WTC11 (cell line): Measurements from ENCODE around the gene ATP13A4. TPM values are rescaled to one million over a fixed set of nuclear protein-coding genes. Genes with fewer than 3 reads are reported as not detected.

ENCODE experiments used
- ATAC-seq: fragments of 200-7000 bp; cut with Tn5 transposase; 2 replicates; pipeline ENCODE4 v1.10.0; 2021; ENCODE audit warnings: mild to moderate bottlenecking, moderate library complexity
- CTCF ChIA-PET: fragments of 300-600 bp; sonication (Branson Sonifier 250); formaldehyde crosslinking; loops from one replicate; lab custom pipeline; 2021; ENCODE audit warnings: antibody characterized with exemption; lab: Charles Lee
- POLR2A ChIA-PET: fragments of 350-600 bp; sonication (Branson Sonifier 250); formaldehyde crosslinking; loops from one replicate; lab custom pipeline; 2021; ENCODE audit warnings: antibody characterized with exemption; lab: Charles Lee
- DNase-seq: peaks from one replicate; pipeline ENCODE4 v3.0.0; 2021; ENCODE audit warnings: low spot score
- H3K27ac Mint-ChIP-seq: 2 replicates; pipeline ENCODE4 v1.8.0; 2021; ENCODE audit warnings: mixed read lengths
- H3K27me3 Mint-ChIP-seq: 2 replicates; pipeline ENCODE4 v1.8.0; 2021; ENCODE audit warnings: low read depth, mild to moderate bottlenecking, moderate library complexity, mixed read lengths
- H3K36me3 Mint-ChIP-seq: 2 replicates; pipeline ENCODE4 v1.8.0; 2021; ENCODE audit warnings: mixed read lengths
- H3K4me1 Mint-ChIP-seq: 2 replicates; pipeline ENCODE4 v1.8.0; 2022; ENCODE audit warnings: mixed read lengths
- H3K4me3 Mint-ChIP-seq: 2 replicates; pipeline ENCODE4 v1.8.0; 2021; ENCODE audit warnings: mild to moderate bottlenecking, moderate library complexity, mixed read lengths
- H3K9me3 Mint-ChIP-seq: 2 replicates; pipeline ENCODE4 v1.8.0; 2021; ENCODE audit warnings: mixed read lengths
- ELF4 ChIP-seq: sonication (generic); formaldehyde crosslinking; IDR thresholded peaks from 2 replicates; pipeline ENCODE4 v1.8.1; 2022; ENCODE audit warnings: low read depth, mild to moderate bottlenecking, moderate library complexity, missing genetic modification reagents
- FOXP1 ChIP-seq: sonication (generic); formaldehyde crosslinking; IDR thresholded peaks from 2 replicates; pipeline ENCODE4 v1.8.0; 2022; ENCODE audit warnings: missing genetic modification reagents, mild to moderate bottlenecking, moderate library complexity, borderline replicate concordance
- OVOL2 ChIP-seq: fragments of 250-450 bp; sonication (Bioruptor Pico); IDR thresholded peaks from 2 replicates; pipeline ENCODE4 v1.9.0; 2021; ENCODE audit warnings: mild to moderate bottlenecking, borderline replicate concordance
- ZNF219 ChIP-seq: sonication (generic); formaldehyde crosslinking; IDR thresholded peaks from 2 replicates; pipeline ENCODE4 v1.8.0; 2023; ENCODE audit warnings: missing genetic modification reagents, mild to moderate bottlenecking, borderline replicate concordance
- total RNA-seq: library from RNA; stranded (reverse); gene quantifications from 3 replicates; pipeline ENCODE4 v1.2.3, GENCODE V29; 2021
- TF ChIP-seq, protein P1 (sequence below): sonication (generic); formaldehyde crosslinking; IDR thresholded peaks from 2 replicates; pipeline ENCODE4 v1.8.1; 2023; ENCODE audit warnings: mild to moderate bottlenecking, missing genetic modification reagents, borderline replicate concordance
- TF ChIP-seq, protein P2 (sequence below): sonication (generic); formaldehyde crosslinking; IDR thresholded peaks from 2 replicates; pipeline ENCODE4 v1.8.1; 2022; ENCODE audit warnings: mild to moderate bottlenecking, missing genetic modification reagents, moderate library complexity, borderline replicate concordance
- TF ChIP-seq, protein P3 (sequence below): fragments of 250-450 bp; sonication (Bioruptor Pico); conservative IDR thresholded peaks from 2 replicates; pipeline ENCODE4 v1.9.0; 2021; ENCODE audit warnings: mild to moderate bottlenecking
- TF ChIP-seq, protein P4 (sequence below): fragments of 250-450 bp; sonication (Bioruptor Pico); IDR thresholded peaks from 2 replicates; pipeline ENCODE4 v1.9.0; 2021; ENCODE audit warnings: moderate library complexity, mild to moderate bottlenecking, inconsistent platforms, borderline replicate concordance
- TF ChIP-seq, protein P5 (sequence below): sonication (generic); formaldehyde crosslinking; IDR thresholded peaks from 2 replicates; pipeline ENCODE4 v1.8.1; 2022; ENCODE audit warnings: mild to moderate bottlenecking, moderate library complexity, missing genetic modification reagents
- TF ChIP-seq, protein P6 (sequence below): sonication (generic); formaldehyde crosslinking; IDR thresholded peaks from 2 replicates; pipeline ENCODE4 v1.8.0; 2022; ENCODE audit warnings: missing genetic modification reagents
- TF ChIP-seq, protein P7 (sequence below): sonication (generic); formaldehyde crosslinking; IDR thresholded peaks from 2 replicates; pipeline ENCODE4 v1.8.1; 2023; ENCODE audit warnings: mild to moderate bottlenecking, missing genetic modification reagents, moderate library complexity
- TF ChIP-seq, protein P8 (sequence below): fragments of 200-600 bp; IDR thresholded peaks from 2 replicates; pipeline ENCODE4 v1.8.0; 2022; ENCODE audit warnings: antibody characterized with exemption

Gene ATP13A4
- total RNA-seq, 1 experiment from 2014 or later: 0.20 TPM

DNA sequence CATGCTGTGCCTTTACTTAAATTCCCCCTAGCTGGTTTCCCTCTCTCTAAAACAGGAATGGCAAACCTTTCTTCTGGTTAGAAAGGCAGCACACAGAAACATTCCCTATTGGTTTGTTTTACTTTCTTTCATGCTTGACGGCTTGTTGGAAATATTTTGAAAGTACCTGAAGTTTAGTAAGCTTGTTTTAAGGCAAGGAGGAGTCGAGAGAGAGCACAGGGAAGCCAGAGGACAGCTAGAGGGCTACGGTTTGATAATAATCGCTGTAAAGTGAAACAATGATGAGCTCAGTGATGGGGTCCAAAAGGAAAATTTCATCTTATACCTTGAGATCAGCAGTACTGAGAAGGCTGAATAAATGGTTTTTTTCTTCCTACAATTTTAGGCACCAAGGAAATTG is 64.1 kb downstream of the ATP13A4 start (continued):
- TF ChIP-seq, protein P1, sequence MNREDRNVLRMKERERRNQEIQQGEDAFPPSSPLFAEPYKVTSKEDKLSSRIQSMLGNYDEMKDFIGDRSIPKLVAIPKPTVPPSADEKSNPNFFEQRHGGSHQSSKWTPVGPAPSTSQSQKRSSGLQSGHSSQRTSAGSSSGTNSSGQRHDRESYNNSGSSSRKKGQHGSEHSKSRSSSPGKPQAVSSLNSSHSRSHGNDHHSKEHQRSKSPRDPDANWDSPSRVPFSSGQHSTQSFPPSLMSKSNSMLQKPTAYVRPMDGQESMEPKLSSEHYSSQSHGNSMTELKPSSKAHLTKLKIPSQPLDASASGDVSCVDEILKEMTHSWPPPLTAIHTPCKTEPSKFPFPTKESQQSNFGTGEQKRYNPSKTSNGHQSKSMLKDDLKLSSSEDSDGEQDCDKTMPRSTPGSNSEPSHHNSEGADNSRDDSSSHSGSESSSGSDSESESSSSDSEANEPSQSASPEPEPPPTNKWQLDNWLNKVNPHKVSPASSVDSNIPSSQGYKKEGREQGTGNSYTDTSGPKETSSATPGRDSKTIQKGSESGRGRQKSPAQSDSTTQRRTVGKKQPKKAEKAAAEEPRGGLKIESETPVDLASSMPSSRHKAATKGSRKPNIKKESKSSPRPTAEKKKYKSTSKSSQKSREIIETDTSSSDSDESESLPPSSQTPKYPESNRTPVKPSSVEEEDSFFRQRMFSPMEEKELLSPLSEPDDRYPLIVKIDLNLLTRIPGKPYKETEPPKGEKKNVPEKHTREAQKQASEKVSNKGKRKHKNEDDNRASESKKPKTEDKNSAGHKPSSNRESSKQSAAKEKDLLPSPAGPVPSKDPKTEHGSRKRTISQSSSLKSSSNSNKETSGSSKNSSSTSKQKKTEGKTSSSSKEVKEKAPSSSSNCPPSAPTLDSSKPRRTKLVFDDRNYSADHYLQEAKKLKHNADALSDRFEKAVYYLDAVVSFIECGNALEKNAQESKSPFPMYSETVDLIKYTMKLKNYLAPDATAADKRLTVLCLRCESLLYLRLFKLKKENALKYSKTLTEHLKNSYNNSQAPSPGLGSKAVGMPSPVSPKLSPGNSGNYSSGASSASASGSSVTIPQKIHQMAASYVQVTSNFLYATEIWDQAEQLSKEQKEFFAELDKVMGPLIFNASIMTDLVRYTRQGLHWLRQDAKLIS (CRISPR knock-in tag): no peak
- TF ChIP-seq, protein P2, sequence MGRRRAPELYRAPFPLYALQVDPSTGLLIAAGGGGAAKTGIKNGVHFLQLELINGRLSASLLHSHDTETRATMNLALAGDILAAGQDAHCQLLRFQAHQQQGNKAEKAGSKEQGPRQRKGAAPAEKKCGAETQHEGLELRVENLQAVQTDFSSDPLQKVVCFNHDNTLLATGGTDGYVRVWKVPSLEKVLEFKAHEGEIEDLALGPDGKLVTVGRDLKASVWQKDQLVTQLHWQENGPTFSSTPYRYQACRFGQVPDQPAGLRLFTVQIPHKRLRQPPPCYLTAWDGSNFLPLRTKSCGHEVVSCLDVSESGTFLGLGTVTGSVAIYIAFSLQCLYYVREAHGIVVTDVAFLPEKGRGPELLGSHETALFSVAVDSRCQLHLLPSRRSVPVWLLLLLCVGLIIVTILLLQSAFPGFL (CRISPR knock-in tag): no peak
- TF ChIP-seq OVOL2 (CRISPR knock-in tag): no peak
- TF ChIP-seq, all 79 proteins: peak for 0

DNA sequence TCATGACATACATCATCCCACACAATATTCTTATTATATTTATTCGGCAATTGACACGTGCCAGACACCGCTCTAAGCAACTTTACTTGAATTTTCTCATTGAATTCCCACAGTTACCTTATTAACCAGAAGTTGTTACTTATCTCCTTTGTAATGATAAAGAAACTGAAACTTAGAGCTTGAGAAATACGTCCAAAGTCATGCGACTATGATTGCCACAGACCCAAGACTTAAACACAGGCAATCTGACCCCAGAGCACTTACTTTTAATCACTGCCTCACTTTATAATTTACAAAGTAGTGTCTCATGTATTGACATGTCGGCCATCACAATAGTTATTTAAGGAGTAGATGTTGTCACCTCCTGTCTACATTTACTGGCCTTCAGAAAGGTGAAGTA is 64.7 kb downstream of the ATP13A4 start:
- Mint-ChIP-seq H3K4me1 (no peaks in the 10 kb centered on the region), H3K27me3 (no peaks in the 10 kb centered on the region), H3K27ac (no peak overlapping the region), H3K9me3 (no peaks in the 10 kb centered on the region), H3K36me3 (no peaks in the 10 kb centered on the region), H3K4me3 (no peak overlapping the region)
- ChIA-PET POLR2A (no interaction called here), CTCF (no interaction called here)
- ATAC-seq (no peak), DNase-seq (no peak)
- TF ChIP-seq ELF4 (CRISPR knock-in tag): no peak
- TF ChIP-seq, protein P3, sequence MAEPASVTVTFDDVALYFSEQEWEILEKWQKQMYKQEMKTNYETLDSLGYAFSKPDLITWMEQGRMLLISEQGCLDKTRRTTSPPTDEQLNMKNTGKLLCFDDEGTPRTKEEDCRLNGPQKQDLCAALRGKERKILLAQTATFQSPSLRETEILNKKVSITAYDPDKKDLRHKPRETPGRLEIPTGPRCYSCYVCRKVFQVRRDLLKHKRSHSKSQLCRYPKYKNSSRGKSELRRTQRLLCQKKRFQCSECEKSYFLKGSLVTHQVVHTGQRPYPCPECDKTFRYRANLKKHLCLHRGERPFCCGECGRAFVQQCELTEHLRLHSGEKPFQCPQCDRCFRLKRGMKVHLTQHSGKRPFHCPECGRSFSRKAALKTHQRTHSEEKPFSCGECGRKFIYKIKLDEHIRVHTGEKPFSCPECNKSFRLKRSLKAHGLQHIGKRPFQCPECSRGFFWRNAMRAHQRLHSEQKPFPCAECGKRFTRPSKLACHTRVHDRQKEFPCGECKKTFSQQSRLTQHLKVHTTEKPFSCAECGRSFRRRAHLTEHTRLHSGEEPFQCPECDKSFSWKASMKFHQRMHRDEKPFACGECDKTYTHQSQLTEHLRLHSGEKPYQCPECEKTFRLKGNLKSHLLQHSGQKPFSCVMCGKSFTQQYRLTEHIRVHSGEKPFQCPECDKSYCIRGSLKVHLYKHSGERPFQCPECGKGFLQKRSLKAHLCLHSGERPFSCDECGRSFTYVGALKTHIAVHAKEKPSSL (CRISPR knock-in tag): no peak
- TF ChIP-seq, protein P4, sequence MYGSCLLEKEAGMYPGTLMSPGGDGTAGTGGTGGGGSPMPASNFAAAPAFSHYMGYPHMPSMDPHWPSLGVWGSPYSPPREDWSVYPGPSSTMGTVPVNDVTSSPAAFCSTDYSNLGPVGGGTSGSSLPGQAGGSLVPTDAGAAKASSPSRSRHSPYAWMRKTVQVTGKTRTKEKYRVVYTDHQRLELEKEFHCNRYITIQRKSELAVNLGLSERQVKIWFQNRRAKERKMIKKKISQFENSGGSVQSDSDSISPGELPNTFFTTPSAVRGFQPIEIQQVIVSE: no peak
- TF ChIP-seq FOXP1: no peak
- TF ChIP-seq, protein P5, sequence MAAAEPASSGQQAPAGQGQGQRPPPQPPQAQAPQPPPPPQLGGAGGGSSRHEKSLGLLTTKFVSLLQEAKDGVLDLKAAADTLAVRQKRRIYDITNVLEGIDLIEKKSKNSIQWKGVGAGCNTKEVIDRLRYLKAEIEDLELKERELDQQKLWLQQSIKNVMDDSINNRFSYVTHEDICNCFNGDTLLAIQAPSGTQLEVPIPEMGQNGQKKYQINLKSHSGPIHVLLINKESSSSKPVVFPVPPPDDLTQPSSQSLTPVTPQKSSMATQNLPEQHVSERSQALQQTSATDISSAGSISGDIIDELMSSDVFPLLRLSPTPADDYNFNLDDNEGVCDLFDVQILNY (CRISPR knock-in tag): no peak
- TF ChIP-seq, protein P6, sequence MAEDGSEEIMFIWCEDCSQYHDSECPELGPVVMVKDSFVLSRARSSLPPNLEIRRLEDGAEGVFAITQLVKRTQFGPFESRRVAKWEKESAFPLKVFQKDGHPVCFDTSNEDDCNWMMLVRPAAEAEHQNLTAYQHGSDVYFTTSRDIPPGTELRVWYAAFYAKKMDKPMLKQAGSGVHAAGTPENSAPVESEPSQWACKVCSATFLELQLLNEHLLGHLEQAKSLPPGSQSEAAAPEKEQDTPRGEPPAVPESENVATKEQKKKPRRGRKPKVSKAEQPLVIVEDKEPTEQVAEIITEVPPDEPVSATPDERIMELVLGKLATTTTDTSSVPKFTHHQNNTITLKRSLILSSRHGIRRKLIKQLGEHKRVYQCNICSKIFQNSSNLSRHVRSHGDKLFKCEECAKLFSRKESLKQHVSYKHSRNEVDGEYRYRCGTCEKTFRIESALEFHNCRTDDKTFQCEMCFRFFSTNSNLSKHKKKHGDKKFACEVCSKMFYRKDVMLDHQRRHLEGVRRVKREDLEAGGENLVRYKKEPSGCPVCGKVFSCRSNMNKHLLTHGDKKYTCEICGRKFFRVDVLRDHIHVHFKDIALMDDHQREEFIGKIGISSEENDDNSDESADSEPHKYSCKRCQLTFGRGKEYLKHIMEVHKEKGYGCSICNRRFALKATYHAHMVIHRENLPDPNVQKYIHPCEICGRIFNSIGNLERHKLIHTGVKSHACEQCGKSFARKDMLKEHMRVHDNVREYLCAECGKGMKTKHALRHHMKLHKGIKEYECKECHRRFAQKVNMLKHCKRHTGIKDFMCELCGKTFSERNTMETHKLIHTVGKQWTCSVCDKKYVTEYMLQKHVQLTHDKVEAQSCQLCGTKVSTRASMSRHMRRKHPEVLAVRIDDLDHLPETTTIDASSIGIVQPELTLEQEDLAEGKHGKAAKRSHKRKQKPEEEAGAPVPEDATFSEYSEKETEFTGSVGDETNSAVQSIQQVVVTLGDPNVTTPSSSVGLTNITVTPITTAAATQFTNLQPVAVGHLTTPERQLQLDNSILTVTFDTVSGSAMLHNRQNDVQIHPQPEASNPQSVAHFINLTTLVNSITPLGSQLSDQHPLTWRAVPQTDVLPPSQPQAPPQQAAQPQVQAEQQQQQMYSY (CRISPR knock-in tag): no peak

DNA sequence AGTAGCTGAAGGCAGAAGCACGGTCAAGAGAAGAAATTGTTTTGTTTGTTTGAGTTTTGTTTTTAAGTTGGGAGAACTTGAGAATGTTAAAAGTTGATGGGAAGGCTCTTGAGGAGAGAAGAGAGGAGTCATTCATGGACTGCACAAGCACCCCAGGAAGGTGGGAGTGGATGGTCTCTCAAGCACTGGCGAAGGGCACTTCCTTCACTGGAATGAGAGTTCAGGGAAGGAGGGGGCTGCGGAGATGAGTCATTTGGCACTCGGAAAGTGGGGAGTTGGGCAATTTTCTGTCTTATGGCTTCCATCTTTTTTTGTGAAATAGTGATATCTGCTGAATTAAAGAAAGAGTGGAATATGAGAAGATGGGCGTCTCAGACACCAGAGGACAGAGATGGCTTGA is 66.0 kb downstream of the ATP13A4 start:
- Mint-ChIP-seq H3K9me3 (no peaks in the 10 kb centered on the region), H3K4me1 (no peaks in the 10 kb centered on the region), H3K36me3 (no peaks in the 10 kb centered on the region), H3K27me3 (no peaks in the 10 kb centered on the region), H3K27ac (no peak overlapping the region), H3K4me3 (no peak overlapping the region)
- DNase-seq: no peak
- ChIA-PET CTCF (no interaction called here), POLR2A (no interaction called here)
- no peak for ATAC-seq
- TF ChIP-seq ZNF219: no peak
- TF ChIP-seq OVOL2 (CRISPR knock-in tag): no peak
- TF ChIP-seq, protein P3 (CRISPR knock-in tag): no peak
- TF ChIP-seq, protein P7, sequence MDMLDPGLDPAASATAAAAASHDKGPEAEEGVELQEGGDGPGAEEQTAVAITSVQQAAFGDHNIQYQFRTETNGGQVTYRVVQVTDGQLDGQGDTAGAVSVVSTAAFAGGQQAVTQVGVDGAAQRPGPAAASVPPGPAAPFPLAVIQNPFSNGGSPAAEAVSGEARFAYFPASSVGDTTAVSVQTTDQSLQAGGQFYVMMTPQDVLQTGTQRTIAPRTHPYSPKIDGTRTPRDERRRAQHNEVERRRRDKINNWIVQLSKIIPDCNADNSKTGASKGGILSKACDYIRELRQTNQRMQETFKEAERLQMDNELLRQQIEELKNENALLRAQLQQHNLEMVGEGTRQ (CRISPR knock-in tag): no peak
- TF ChIP-seq, protein P8, sequence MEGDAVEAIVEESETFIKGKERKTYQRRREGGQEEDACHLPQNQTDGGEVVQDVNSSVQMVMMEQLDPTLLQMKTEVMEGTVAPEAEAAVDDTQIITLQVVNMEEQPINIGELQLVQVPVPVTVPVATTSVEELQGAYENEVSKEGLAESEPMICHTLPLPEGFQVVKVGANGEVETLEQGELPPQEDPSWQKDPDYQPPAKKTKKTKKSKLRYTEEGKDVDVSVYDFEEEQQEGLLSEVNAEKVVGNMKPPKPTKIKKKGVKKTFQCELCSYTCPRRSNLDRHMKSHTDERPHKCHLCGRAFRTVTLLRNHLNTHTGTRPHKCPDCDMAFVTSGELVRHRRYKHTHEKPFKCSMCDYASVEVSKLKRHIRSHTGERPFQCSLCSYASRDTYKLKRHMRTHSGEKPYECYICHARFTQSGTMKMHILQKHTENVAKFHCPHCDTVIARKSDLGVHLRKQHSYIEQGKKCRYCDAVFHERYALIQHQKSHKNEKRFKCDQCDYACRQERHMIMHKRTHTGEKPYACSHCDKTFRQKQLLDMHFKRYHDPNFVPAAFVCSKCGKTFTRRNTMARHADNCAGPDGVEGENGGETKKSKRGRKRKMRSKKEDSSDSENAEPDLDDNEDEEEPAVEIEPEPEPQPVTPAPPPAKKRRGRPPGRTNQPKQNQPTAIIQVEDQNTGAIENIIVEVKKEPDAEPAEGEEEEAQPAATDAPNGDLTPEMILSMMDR: no peak
